HG03354 (cell line): Measurements from ENCODE around the gene PHACTR3.

ENCODE experiments used
- ATAC-seq: cut with Tn5 transposase; IDR thresholded peaks from one replicate; pipeline ENCODE4 v1.9.1; 2021; ENCODE audit warnings: mild to moderate bottlenecking; ENCODE audit not compliant: unreplicated experiment, poor library complexity, severe bottlenecking

Gene PHACTR3

DNA sequence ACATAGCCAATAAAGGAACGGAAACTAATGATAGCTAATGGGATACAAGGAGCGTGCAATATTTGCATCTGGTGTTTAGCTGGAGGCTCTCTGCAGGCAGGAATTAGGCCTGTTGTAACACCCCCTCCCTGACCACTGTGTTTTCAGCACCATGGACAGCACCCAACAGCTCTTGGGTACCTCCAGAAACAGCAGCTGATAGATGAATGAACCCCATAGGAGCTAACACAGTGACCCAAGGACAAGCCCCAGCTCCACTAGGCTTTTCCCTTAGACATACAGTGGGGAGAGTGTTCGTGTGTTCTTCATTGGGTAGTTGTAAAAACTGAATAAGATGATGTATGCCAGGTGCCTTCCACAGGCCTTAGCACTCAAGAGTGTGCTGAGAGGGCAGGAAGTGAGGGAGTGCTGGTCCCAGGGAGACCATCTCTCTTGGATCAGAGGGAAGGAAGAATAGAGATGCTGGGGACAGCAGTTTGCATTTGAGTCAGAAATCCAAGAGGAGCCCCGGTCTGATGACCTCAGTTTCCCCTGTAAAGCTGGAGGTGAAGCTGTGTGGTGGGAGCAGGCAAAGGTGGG lies 161.3 kb downstream of the PHACTR3 start:
- no peak for ATAC-seq

DNA sequence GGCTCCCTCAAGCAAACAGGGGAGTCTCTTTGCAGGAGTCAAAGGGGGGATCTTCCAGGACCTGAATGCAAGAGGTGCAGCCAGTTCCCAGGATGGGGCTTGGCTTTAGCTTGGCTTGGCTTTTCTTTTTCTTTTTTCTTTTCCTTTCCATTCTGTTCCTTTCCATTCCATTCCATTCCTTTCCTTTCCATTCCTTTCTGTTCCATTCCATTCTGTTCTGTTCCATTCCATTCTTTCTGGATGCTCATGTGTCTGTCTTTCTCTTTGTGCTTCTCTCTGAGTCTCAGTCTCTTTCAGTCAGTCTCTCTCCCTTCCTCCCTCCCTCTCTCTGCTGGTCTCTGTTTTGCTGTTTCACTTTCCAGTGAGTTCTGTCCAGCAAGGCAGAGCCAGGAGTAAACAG lies 163.3 kb downstream of the PHACTR3 start:
- no peak for ATAC-seq

DNA sequence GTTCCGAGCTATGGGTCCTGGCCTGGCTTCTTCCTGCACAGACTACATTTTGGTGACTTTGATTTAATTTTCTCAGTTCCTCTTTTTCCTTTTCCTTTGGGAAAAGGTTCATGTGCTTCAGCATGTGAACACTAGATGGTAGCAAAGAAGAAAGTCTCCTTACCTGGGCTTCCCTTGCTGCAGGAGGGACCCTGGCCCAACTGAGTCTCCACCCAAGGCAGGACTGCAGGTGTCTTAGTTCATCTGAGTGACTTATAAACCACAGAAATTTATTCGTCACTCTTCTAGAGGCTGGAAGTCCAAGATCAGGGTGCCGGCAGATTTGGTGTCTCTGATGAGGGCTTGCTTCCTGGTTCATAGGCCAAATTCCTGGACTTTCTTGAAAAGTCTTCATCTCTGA lies 165.9 kb downstream of the PHACTR3 start:
- no peak for ATAC-seq

DNA sequence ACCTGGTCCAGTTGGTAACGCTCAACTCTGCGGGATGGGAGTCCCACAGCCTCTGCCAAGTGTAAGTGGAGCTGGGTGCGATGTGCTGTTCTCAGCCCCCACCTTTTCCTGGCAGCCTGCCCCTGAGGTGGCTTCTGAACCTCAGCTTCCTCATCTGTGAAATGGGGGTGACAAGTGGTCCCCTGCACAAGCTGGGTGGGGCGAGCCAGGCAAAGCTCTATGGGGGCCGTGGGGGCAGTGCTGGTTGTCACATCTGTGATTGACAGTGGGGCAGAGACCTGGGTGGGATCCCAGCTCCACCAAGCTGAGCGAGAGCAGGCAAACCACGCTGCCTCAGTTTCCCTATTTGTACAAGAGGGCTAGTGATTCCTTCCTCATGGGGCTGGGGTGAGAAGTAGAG lies 166.5 kb downstream of the PHACTR3 start:
- ATAC-seq = no peak

DNA sequence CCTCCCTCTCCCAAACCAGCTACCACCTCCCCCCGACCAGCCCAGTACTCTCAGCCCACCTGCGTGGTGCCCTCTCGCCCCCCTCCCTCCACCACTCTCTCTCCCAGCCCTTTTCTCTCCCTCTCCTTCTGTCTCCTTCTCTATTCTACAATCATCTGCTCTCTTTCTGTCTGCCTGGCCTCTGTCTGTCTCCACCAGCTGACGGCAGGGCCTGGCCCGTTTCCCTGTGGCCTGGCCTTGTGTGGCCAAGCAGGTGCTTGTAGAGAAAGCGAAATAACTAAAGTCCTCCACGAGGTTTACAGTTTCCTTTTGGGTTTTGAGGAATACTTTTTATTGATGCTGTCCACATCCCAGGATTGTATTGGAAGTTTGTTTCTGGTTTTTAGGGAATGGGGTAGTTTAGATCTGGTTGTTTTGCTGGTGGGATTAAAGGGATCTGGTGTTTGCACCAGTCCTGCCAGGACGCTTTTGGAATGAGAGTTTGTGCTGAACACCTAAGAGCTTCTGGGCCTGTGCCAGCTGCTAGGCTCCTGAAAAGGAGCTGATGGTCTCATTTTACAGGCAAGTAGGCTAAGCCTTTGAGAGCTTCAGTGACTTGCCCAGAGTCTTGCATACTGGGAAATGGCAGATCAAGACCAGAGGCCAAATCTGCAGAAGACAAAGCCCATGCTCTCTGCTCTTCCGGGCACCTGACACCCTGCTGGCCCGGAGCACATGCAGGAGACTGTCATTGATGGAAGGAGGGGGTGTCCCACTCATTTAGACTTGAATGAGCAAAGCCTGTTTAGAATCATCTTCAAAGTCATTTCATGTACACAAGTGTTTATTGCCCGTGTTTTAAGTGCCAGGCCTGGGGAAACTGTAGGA lies 167.4 kb downstream of the PHACTR3 start:
- ATAC-seq = no peak

DNA sequence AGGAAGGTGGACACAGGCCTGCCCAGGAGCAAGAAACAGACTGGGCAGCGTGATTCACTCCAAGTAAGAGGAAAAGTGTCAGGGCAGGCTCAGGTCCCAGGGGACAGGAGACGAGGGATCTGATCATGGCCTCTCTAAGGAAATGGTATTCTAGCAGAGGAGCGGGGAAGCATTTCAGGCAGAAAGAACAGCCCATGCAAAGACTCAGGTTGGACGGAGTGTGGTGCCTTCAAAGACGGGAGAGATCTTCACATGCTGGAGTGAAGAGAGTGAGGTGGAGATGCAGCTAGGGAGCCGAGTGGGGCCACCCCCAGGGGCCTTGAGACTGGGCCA lies 168.0 kb downstream of the PHACTR3 start:
- ATAC-seq = no peak

DNA sequence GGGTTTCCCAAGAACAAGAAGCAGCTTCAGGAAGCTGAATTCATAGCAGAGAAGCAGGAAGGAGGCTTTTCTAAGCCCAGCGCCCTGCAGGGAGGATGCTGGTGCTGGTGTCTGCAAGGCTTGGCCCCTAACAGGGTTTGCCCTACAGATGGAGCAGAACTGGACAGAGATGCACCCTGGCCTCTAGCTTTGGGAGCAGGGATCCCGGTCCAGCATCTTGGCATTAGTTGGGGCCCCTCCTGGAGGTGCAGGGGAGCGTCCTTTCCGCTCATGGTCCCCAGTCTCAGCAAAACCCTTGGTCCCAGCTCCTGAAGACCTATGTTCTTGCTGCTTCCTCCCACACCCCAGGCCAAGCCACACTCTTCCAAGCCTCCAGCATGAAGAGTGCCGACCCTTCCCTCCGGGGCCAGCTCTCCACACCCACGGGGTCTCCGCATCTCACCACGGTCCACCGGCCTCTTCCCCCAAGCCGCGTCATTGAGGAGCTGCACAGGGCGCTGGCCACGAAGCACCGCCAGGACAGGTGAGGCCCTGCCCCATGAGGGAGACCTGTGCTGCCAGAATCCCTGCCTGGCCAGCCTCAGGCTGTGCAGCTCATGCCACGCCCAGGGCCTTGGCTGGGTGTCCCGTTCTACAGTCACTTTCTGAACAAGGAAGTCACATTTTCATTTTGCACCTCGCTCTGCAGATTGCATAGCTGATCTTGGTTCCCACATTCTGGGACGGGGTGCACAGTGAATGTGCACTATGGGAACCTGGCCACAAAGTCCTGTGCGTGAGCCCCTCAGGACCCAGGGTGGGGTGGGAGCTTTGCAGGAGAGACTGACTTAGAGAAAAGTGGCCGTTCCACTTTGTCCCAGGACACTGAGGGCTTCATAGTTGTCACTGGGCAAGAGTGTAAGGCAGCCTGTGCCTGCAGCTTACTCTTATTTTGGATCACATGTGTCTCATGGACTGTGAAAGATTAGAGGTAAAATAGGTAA lies 168.9 kb downstream of the PHACTR3 start:
- no peak for ATAC-seq

DNA sequence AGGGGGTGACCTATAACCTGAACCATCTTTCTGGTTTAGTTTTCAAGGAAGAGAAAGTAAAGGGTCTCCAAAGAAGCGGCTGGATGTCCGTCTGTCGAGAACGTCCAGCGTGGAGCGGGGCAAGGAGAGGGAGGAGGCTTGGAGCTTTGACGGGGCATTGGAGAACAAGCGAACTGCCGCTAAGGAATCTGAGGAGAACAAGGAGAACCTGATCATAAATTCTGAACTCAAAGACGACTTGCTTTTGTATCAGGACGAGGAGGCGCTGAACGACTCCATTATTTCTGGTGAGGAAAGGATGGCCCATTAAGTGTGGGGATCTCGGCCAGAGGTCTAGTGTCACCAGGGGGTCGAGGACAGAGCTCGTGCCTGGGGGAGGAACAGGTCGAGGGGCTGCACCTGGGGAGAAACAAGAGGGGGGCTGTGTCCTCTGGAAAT lies 169.9 kb downstream of the PHACTR3 start:
- ATAC-seq = no peak

DNA sequence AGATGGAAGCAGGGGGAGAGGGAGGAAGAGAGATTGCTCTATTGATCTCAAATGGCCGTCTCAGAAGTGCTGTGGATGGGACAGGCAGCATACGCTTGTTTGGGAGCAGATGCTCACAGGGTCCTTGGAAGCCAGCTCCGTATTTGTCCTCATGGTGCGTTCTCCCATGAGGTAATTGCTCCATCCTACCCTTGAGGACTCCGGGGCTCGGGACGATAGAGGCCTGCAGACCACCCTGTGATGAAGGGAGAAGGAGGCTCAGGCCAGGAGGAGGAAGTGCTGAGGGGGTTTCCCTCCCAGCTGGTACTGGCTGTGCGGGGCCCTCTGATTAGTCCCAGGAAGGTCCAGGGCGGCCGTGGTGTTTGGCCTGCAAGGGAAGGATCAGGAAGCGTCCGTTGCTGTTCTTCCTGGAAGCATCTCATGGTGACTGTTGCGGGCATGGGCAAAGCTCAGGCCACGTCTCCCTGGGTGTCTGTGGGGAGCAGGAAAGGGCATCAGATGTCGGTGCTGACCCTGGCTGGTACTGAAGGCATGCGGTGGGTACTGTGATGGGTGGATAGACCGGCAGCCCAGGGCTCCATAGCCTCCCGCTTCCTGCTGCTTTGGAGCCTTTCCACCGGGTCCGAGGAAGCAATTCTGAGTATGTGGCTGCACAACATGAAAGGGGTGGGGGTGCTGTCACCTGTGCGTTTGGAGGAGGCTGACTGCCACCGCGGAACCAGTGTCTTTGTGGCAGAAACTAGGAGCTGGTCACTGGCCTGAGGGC lies 170.8 kb downstream of the PHACTR3 start:
- ATAC-seq = no peak

DNA sequence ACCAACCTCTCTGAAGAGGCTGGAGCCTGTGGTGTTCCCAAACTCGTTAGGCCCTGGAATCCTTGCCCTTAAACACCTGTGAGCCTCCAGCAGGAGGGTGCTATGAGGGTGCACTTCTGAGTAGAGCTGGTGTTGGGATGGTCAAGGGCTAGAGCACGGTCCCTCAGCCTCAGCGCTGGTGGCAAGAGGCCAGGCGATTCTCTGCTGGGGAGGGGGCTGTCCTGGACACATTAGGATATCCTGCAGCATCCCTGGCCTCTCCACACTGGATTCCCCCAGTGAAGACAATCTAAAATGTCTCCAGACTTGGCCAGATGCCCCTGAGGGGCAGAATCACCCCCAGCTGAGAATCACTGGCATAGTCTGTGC lies 171.3 kb downstream of the PHACTR3 start:
- no peak for ATAC-seq

DNA sequence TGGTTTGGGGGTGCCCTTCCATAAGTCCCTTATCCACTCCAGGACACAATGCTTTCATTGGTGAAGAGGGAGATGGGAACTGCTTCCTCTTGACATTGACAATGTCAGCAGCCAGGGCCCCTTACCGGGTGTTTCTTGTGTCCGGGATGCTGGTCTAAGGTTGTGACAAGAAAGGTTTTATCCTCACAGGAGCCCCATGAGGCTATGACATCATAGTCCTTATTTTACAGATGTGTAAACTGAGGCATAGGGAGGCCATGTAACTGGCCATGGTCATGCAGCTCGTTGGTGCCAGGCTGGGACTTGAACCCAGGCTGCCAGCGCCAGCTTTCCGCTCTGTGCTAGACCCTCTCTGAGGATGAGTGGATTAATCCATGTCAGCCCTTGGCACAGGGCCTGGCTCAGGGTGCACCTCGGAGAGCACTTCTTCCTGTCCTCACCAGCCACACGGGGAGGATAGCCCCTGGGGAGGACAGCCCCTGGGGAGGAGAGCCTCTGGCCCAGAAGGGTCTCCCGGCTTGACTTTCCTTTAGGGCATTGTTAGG lies 171.8 kb downstream of the PHACTR3 start:
- ATAC-seq = no peak

DNA sequence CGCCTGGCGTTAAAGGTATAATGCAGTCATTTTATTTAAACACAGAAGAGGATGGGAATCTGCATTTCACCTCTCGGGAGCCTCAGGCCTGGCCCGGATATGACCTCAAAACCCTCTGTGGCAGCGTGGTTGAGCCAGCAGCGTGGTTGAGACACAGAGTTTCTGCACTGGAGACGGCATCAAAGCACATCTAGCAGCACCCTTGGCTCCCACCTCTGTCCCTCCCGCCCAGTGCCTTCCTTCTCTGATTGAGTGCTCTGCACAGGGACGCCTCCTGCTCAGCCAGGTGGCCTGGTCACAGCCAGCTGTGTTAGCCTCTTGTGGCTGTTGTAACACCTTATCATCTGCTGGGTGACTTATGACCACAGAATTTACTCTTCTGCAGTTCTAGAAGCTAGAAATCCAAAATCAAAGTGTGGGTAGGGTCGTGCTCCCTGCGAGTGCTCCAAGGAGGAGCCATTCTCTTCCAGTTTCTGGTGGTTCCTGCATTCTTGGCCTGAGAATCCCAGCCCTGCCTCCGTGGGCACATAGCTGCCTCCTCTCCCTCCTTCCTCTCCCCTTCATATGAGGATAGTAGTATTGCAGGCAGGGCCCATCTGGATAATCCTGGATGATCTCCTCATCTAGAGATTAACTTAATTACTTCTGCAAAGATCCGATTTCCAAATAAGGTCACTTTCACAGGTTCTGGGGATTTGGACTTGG lies 172.4 kb downstream of the PHACTR3 start:
- ATAC-seq = no peak

DNA sequence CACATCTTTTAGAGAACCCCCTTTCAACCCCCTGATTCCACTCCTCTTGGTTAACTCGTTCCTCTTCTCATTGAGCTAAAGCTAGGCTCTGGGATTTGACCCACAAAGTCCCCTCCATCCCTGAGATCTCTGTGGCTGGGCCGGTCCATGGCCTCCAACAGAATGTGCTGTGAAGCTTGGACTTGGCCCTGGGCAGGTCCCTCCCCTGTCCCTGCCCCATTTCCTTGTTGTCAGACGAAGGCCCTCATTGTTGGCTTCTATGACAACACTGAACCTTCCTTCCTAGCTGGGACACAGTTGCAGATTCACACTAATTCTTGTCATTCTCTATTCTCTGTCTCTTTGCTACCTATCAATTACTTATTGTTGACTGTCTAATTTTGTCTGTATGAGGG lies 173.0 kb downstream of the PHACTR3 start:
- no peak for ATAC-seq

DNA sequence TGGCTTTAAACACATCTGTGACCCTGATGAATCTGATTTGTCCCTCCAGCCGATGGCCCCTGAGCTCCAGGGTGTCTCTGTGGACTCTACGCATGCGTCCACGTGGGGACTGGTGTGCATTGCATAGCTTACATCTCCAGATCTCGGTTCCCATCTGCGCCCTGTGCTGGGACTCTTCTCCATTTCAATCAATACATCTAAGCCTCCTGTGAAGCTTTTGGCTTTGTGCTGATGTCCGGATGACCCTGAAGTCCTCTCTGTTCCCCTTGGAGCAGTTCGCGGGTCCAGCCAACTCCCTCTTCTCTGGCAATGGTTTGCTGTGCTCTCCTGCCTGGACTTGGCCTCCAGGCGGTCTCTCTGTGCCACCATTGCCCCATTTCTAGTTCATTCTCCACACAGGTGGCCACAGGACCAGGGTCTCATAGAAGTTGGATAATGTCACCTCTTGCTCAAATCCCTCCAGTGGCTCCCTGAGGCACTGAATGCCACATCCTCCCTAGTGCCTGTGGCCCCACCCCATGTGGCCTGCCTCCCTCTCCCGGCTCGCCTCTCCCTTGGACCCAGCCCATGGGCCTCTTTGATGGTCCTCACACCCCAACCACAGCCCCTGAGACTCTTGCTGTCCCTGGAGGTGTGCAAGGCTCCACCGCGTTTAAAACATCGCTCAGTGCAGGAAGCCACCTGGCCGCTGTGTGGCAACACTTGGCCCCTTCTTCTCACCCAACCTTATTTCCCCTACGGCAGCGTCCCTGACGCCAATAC lies 173.7 kb downstream of the PHACTR3 start:
- no peak for ATAC-seq

DNA sequence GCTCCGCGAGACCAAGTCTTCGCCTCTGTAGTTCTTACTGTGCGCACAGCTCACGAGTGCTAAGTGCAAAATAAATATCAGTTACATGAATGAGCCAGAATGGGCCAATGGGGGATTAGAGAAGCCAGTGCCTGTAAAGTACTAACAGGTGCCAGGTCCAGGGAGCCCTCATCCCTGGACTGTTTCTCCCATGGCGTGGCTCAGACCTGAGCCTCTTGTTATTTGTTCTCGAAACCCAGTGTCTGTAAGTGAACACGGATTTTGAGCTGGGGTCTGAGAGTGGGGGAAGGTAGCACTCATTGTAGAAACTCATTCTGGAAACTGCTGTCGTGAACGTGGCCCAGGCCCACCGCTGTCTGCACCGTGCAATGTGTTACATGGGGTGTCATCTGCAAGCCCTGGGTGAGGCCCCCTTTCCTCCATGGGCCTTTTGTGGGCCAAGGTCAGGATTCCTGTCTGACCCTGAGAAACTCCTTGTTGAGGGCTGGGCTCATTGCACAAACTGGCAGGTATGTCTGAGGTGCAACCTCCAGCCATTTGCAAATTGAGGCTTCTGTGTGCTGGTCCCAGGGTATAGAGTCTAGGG lies 174.4 kb downstream of the PHACTR3 start:
- ATAC-seq = no peak

DNA sequence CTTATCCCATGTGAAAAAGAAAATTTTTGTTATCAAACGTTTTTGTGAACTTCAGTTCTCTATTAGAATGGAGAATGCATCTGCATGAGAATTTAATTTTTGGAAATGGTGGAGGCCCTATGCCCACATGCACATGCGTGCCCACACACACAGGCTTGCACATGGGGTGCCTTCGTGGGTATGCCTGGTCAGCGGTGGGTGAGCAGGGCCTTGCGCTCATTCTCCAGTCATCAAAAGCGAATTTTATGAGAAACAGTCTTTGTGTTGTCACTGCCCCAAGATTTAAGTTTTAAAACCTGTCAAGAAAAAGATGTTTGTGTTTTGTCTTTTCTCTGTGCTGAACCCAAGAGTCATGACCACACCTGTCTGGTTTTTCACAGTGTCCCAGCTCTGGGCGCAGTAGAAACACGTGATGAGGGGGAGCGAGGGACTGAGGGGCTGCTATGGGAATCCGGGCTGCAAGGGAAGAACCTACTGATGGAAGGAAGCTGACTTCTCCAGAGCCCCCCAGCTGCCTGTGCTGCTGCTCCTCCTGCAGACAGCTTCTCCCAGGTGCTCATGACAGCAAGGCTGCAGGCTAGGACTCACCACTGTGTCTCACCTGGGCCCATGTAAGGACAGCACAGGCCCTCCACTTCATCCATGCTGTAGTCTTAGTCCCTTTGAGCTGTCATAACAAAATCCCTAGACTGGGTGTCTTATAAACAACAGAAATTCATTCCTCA lies 175.5 kb downstream of the PHACTR3 start:
- no peak for ATAC-seq

DNA sequence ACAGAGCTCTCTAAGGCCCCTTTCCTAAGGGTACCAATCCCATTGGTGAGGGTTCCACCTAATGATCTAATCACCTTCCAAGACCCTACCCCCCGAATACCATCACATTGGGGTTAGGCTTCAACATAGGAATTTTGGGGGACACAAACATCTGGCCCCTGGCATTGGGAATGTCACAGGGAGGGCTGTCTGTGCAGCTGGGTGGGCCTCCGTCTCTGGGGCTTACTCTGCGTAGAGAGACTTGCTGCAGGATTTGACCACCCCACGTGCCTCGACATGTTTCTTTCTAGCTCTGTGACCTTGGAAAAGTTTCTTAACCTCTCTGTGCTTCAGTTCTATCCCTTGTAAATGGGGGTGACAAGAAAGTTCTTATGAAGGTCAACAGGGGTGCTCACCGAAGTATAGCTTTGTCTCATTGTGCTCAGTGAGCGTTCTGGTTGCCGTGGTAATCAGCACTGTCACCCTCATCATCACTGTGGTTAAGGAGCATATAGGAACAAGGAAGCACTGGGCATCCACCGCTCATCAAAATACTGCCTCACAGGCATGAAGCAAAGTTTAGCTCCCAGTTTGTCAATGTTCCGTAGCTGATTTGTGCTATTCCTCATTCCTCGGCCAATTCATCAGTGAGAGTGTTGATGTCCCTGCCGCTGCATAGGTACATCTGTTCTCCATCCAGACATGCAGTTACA lies 176.3 kb downstream of the PHACTR3 start:
- ATAC-seq = no peak
